Mesothelial cell of epicardium (in vitro differentiated cells): ENCODE data around the gene TMEM139. TPM values are rescaled to one million over a fixed set of nuclear protein-coding genes. Genes with fewer than 3 reads are reported as not detected.

Source experiments
- DNase-seq, 2 experiments: peaks; one replicate each; pipeline ENCODE4 v3.0.0; 2021; ENCODE audit warnings: low spot score in 2 of 2; ENCODE audit not compliant: unreplicated experiment in 2 of 2
- H3K27ac Mint-ChIP-seq: 2 replicates; pipeline ENCODE4 v1.8.0; 2021; ENCODE audit warnings: mixed read lengths
- H3K27me3 Mint-ChIP-seq: 2 replicates; pipeline ENCODE4 v1.8.0; 2021; ENCODE audit warnings: low read depth, mixed read lengths
- H3K36me3 Mint-ChIP-seq: 2 replicates; pipeline ENCODE4 v1.8.0; 2021; ENCODE audit warnings: mixed read lengths
- H3K4me1 Mint-ChIP-seq: 2 replicates; pipeline ENCODE4 v1.8.0; 2021; ENCODE audit warnings: mixed read lengths
- H3K4me3 Mint-ChIP-seq: 2 replicates; pipeline ENCODE4 v1.8.0; 2021; ENCODE audit warnings: mild to moderate bottlenecking, moderate library complexity, mixed read lengths
- H3K9me3 Mint-ChIP-seq: 2 replicates; pipeline ENCODE4 v1.8.0; 2021; ENCODE audit warnings: mixed read lengths
- CTCF ChIP-seq: fragments of 200-600 bp; sonication (generic); IDR thresholded peaks from one replicate; pipeline ENCODE4 v1.5.0; 2021; ENCODE audit warnings: antibody characterized with exemption; ENCODE audit not compliant: unreplicated experiment
- total RNA-seq: library from RNA; stranded (reverse); gene quantifications from 3 replicates; pipeline ENCODE4 v1.2.1, GENCODE V29; 2021

The TMEM139 gene
- total RNA-seq, 1 donor from 2014 or later: 7.9 TPM

- H3K27ac Mint-ChIP-seq: no peak overlapping the region
- H3K4me3 Mint-ChIP-seq: peak overlapping the region; percentile 90
- no peak for DNase-seq
- TF ChIP-seq CTCF: no peak
- peaks cover 4% of the 10 kb centered on the region for H3K9me3 Mint-ChIP-seq
- no peaks in the 10 kb centered on the region for H3K27me3 Mint-ChIP-seq
- H3K36me3 Mint-ChIP-seq: peaks cover 31% of the 10 kb centered on the region
- peaks cover 36% of the 10 kb centered on the region for H3K4me1 Mint-ChIP-seq
Observed at GRCh38 chr7:143290293-143290692, 5.5 kb downstream of the TMEM139 start.

- DNase-seq: no peak
- no peak for TF ChIP-seq CTCF
- Mint-ChIP-seq H3K4me1 (peaks cover 45% of the 10 kb centered on the region), H3K36me3 (peaks cover 41% of the 10 kb centered on the region), H3K27ac (no peak overlapping the region), H3K4me3 (no peak overlapping the region), H3K9me3 (peaks cover under 1% of the 10 kb centered on the region), H3K27me3 (no peaks in the 10 kb centered on the region)
Observed at GRCh38 chr7:143292876-143293275, 8.1 kb downstream of the TMEM139 start.

- H3K4me3 Mint-ChIP-seq: no peak overlapping the region
- H3K27me3 Mint-ChIP-seq: no peaks in the 10 kb centered on the region
- peaks cover 27% of the 10 kb centered on the region for H3K4me1 Mint-ChIP-seq
- TF ChIP-seq CTCF: no peak
- peak overlapping the region; percentile 44 for H3K27ac Mint-ChIP-seq
- DNase-seq: no peak
- no peaks in the 10 kb centered on the region for H3K9me3 Mint-ChIP-seq
- peaks cover 59% of the 10 kb centered on the region for H3K36me3 Mint-ChIP-seq
Observed at GRCh38 chr7:143295870-143296269, 11.1 kb downstream of the TMEM139 start.

GRCh38 chr7:143296686-143297085 lies 11.9 kb downstream of the TMEM139 start:
- H3K27ac Mint-ChIP-seq: peak overlapping the region; percentile 44
- TF ChIP-seq CTCF: no peak
- H3K36me3 Mint-ChIP-seq: peaks cover 61% of the 10 kb centered on the region
- H3K27me3 Mint-ChIP-seq: no peaks in the 10 kb centered on the region
- no peaks in the 10 kb centered on the region for H3K9me3 Mint-ChIP-seq
- DNase-seq: no peak
- peaks cover 20% of the 10 kb centered on the region for H3K4me1 Mint-ChIP-seq
- no peak overlapping the region for H3K4me3 Mint-ChIP-seq

- no peak overlapping the region for H3K27ac Mint-ChIP-seq
- peaks cover 59% of the 10 kb centered on the region for H3K36me3 Mint-ChIP-seq
- no peak overlapping the region for H3K4me3 Mint-ChIP-seq
- no peak for DNase-seq
- no peaks in the 10 kb centered on the region for H3K27me3 Mint-ChIP-seq
- H3K4me1 Mint-ChIP-seq: peaks cover 20% of the 10 kb centered on the region
- no peaks in the 10 kb centered on the region for H3K9me3 Mint-ChIP-seq
- TF ChIP-seq CTCF: no peak
Observed at GRCh38 chr7:143299346-143299745, 14.6 kb downstream of the TMEM139 start.

GRCh38 chr7:143299840-143300239 lies 15.1 kb downstream of the TMEM139 start:
- Mint-ChIP-seq H3K36me3 (peaks cover 60% of the 10 kb centered on the region), H3K4me3 (no peak overlapping the region), H3K27me3 (no peaks in the 10 kb centered on the region), H3K9me3 (no peaks in the 10 kb centered on the region), H3K4me1 (peaks cover 20% of the 10 kb centered on the region), H3K27ac (no peak overlapping the region)
- no peak for DNase-seq
- peak; percentile 24 for TF ChIP-seq CTCF
